OCI-LY1 (cell line): ENCODE results near the gene TIMM22.

Experiments used
- EZH2 ChIP-seq: fragments of 200-600 bp; sonication (generic), shearing (Covaris generic); IDR thresholded peaks from 2 replicates; pipeline ENCODE4 v1.8.0; 2017; ENCODE audit warnings: borderline replicate concordance, mixed run types, mild to moderate bottlenecking, antibody characterized with exemption, low read length, moderate library complexity, mixed read lengths
- TF ChIP-seq, protein P1 (sequence below): fragments of 200-600 bp; sonication (generic), shearing (Covaris generic); IDR thresholded peaks from 2 replicates; pipeline ENCODE4 v1.5.1; 2017; ENCODE audit warnings: mild to moderate bottlenecking, antibody characterized with exemption, low read length, moderate library complexity, mixed read lengths

DNA sequence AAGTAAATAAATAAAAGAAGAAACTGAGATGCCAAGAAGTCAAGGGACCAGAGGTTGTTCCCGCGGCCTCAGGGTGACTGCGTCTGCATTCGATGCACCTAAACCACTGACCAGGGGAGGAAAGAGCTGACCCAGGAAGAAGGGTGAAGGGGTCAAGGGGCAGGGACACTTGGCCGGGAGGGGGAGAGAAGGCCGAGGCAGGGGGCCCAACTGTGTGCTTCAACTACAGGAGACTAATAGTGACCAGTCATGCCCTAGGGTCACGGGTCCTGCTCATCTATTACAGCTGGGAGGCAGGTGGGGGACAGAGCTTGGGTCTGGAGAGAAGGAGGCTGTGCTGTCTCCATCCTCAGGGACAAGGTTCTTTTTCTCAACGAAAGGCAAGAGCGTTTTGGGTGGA is 44.8 kb downstream of the TIMM22 start:
- TF ChIP-seq, protein P1, sequence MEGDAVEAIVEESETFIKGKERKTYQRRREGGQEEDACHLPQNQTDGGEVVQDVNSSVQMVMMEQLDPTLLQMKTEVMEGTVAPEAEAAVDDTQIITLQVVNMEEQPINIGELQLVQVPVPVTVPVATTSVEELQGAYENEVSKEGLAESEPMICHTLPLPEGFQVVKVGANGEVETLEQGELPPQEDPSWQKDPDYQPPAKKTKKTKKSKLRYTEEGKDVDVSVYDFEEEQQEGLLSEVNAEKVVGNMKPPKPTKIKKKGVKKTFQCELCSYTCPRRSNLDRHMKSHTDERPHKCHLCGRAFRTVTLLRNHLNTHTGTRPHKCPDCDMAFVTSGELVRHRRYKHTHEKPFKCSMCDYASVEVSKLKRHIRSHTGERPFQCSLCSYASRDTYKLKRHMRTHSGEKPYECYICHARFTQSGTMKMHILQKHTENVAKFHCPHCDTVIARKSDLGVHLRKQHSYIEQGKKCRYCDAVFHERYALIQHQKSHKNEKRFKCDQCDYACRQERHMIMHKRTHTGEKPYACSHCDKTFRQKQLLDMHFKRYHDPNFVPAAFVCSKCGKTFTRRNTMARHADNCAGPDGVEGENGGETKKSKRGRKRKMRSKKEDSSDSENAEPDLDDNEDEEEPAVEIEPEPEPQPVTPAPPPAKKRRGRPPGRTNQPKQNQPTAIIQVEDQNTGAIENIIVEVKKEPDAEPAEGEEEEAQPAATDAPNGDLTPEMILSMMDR, result no peak
- no peak for TF ChIP-seq EZH2
